ENCODE results near the gene BOC. TPM values are rescaled to one million over a fixed set of nuclear protein-coding genes. Genes with fewer than 3 reads are reported as not detected.
A peak's percentile ranks its signal among the peaks of the same experiment; 100 is the strongest.

BOC gene
- total and polyA plus RNA-seq, 2 donors (not counting 3 experiments of a cell fraction or from before 2014, with no cell fraction given) = 0.07 TPM; not detected in 1

- BruUV-seq (replicated peaks) = no TSS peak
- Histone ChIP-seq H3K4me1 (ENCODE audit: control insufficient read depth, extremely low read depth, insufficient read depth, low read length) (no peaks in the 10 kb centered on the region), H3K27me3 (ENCODE audit: control insufficient read depth in 2 of 2, insufficient read depth in 2 of 2, low read length in 2 of 2) (peaks cover 30 to 50% of the 10 kb centered on the region in 2 experiments), H3K4me3 (replicated peaks in 1 of 3; ENCODE audit: insufficient read depth in 1 of 3, low read depth in 1 of 3, low read length in 3 of 3) (peak overlapping the region in 2 of 3 experiments; percentile 53 to 59), H3K4me2 (ENCODE audit: insufficient read depth, low read length) (peak overlapping the region; percentile 89), H2AFZ (ENCODE audit: low read depth, low read length) (peak overlapping the region; percentile 85), H3K36me3 (ENCODE audit: control insufficient read depth in 2 of 2, extremely low read depth in 1 of 2, insufficient read depth in 2 of 2, low read length in 2 of 2) (no peaks in the 10 kb centered on the region), H4K20me1 (replicated peaks; ENCODE audit: control insufficient read depth, extremely low read depth, insufficient read depth, low read length) (no peaks in the 10 kb centered on the region), H3K9me1 (replicated peaks; ENCODE audit: control insufficient read depth, extremely low read depth, insufficient read depth, low read length) (no peaks in the 10 kb centered on the region), H3K9me3 (replicated peaks; ENCODE audit: control insufficient read depth, insufficient read depth, low read length) (no peaks in the 10 kb centered on the region), H3K79me2 (ENCODE audit: control insufficient read depth, insufficient read depth, low read length) (no peaks in the 10 kb centered on the region), H3K27ac (ENCODE audit: insufficient read depth, low read depth, low read length) (no peak overlapping the region), H3K9ac (replicated peaks; ENCODE audit: extremely low read depth, insufficient read depth, low read length) (no peak overlapping the region)
- DNase-seq (ENCODE audit: low read depth, low spot score) (peak; percentile 10), FAIRE-seq (no peak)
- ChIA-PET POLR2A (interaction anchor here (0.7 kb wide), 1 partner anchor 247 kb away, joined by 5 read pairs; no protein-coding TSS in a partner anchor), CTCF (interaction anchor here (1.3 kb wide), 1 partner anchor 78 kb away, joined by 9 read pairs; no protein-coding TSS in a partner anchor)
- TF ChIP-seq MAX (IDR thresholded peaks at IDR 0.05; ENCODE audit: insufficient read depth, insufficient read length) (no peak), JUN (IDR thresholded peaks at IDR 0.05; ENCODE audit: borderline replicate concordance, insufficient read depth, insufficient read length, low read depth) (no peak), CTCF (IDR thresholded peaks at IDR 0.05; ENCODE audit: extremely low read depth in 1 of 2, insufficient read depth in 1 of 2, low read depth in 1 of 2, low read length in 2 of 2) (no peak), GATA2 (IDR thresholded peaks at IDR 0.05; ENCODE audit: insufficient read depth, insufficient read length, low read depth, low read length) (no peak), POLR2AphosphoS5 (IDR thresholded peaks at IDR 0.05; ENCODE audit: insufficient read depth, low read depth, low read length) (no peak), POLR2A (IDR thresholded peaks at IDR 0.05; ENCODE audit: low read depth, low read length) (no peak), FOS (IDR thresholded peaks at IDR 0.05; ENCODE audit: borderline replicate concordance, insufficient read depth, low read length) (no peak), MYC (IDR thresholded peaks at IDR 0.05; ENCODE audit: low read depth, low read length) (no peak), EZH2 (IDR thresholded peaks at IDR 0.05; ENCODE audit: borderline replicate concordance, low read depth, low read length, severe bottlenecking) (no peak)
- intact Hi-C loops (cut with micrococcal nuclease) (loop anchor here (5.0 to 10.0 kb wide), 3 partner anchors 77 to 364 kb away; no protein-coding TSS in a partner anchor), dilution Hi-C loops (cut with MboI; ENCODE audit: extremely low pct_ligation_motif_present, low sequenced_read_pairs) (no loop called here)
These were observed 590 bp upstream of the BOC start for GRCh38 chr3:113210604-113211329.

Measured in endothelial cell of umbilical vein (primary cell).